Activated CD4-positive, alpha-beta T cell treated with anti-CD3 and anti-CD28 coated beads, Interleukin-2, Interleukin-4, amounts not matched to agents 100 ng/mL and 50 ng/mL, durations not matched to agents 16 hours and 8 hours (primary cell): ENCODE data around the gene FABP1.

Source experiments
- DNase-seq: peaks from one replicate; pipeline ENCODE4 v3.0.0-alpha.2; 2020; ENCODE audit warnings: low spot score

The FABP1 gene

DNA sequence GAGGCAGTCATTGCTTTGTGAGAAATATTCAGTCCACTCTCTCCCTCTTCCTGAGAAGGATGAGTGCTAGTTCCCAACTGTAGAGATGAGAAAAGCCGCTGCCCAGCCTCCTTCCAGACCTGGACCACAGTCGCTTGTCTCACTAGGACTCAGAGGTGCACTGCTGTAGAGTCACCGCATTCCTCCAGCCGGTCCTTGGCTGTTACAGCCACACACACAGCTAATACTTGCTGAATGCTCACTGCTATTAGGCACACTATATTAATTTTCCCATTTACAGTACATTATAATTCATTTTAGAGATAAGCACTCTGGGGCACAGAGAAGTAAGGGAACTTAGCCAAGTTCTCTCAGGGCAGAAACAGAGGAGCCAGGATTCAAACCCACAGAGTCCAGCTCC, 10.0 kb upstream of the FABP1 start:
- DNase-seq = no peak

- no peak for DNase-seq
These were observed 9.0 kb upstream of the FABP1 start for GRCh38 chr2:88136817-88137216.

GRCh38 chr2:88133875-88134274, 6.0 kb upstream of the FABP1 start:
- no peak for DNase-seq

- no peak for DNase-seq
These were observed 4.1 kb upstream of the FABP1 start for GRCh38 chr2:88131999-88132368.

DNA sequence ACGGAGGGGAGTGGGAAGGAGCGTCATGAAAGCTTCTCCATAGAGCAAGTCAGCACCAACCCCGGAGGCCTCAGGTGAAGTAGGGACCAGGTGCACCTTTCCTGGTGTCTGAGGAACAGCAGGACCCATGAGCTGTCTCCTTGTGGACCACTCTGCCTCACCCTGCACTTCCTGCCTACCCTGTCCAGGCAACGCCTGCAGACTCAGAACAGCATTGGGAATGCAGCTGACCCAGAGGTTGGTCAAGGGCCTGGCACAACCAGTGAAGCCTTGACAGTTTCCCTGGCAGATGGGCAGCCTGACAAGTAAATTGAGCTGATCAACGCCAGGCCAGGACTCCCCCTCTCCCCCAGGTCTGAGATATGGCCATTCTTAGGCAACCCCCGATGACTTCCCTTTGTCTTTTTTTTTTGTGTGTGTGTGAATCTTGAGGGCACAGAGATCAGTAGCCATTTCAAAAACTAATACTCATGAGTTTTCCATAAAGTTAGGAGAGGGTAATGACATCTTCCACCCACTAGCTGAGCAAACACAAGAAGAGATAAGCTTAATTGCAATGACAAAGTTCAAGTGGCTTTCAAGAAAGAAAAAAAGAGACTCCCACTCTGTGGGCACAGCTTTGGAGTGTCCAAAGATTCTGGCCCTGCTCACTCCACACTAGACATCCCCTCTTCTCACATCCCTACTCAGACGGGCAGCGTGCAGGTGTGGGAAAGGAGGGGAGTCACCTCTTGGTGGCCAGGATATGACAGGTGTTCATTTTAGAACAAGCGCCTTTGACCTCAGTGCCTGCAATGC, 3.5 kb upstream of the FABP1 start:
- no peak for DNase-seq

- no peak for DNase-seq
These were observed 1.6 kb upstream of the FABP1 start for GRCh38 chr2:88129313-88129959.

DNA sequence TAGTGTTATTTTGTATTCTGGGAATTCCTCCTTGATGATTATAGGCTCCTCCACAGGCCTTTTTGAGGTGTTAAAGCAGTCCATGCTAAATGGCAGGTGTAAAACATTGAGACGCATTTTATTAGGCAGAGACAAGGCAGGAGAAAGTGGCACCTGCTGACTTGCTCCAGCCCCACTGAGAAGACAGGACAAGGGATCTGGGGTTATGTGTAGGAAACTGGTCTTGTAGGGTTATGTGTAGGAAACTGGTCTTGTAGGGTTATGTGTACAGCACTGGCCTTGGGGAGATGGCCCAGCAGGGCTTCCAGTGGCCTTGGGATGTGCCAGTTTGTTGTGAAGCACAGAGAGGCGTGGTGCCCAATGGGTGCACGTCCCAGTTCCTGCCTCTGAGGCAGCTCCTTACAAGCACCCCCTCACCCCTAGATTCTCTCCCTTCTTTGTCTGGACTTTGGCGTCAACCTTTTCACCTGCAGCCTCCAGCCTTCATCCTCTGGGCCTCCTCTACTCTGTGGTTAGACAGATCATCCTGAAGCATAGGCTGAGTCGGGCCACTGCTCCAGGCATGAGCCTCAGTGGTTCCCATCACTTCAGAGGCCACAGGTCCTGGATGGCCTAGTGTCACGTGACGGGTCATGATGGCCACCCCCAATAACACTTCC, 921 bp upstream of the FABP1 start:
- no peak for DNase-seq

- no peak for DNase-seq
These were observed 299 bp downstream of the FABP1 start for GRCh38 chr2:88127638-88127887.

DNA sequence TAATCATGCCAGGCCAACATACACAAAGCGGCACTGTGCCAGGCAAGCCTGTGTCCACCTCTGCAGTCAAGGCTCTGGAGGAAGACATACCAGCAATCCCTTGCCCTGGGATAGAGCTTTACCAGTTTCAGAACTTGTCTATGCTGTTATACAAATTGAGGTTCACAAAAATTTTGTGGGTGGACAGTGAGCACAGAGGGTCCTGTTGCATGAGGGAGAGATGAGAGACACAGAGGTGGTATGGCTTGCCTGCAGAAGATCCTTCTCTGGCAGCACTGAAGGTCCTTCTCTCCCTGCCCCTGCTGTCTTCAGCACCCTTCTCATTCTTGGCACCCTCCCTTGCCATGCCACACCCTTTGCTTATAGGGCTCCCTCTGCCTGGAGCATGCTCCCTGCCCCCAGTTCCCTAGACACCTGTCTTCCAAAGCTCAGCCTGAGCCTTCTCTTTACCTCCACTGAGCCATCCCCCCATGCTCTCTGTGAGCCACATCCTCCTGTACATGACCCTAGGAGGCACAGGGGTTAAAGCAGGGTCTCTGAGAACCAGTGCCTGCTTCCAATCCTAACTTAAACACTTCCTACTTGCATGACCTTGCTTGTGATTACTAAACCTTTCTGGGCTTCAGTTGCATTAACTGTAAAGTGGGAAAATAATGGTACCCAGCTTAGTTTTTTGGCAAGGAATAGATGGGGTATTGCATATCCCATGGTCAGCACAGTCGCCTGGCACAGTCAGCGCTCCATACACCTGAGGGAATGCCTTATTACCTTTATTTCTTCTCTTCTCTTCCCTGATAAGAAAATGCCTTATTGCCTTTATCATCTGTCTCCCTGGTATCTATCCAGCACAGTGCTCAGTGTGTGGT, 857 bp downstream of the FABP1 start:
- no peak for DNase-seq

- no peak for DNase-seq
These were observed 1.7 kb downstream of the FABP1 start for GRCh38 chr2:88125924-88126771.

DNA sequence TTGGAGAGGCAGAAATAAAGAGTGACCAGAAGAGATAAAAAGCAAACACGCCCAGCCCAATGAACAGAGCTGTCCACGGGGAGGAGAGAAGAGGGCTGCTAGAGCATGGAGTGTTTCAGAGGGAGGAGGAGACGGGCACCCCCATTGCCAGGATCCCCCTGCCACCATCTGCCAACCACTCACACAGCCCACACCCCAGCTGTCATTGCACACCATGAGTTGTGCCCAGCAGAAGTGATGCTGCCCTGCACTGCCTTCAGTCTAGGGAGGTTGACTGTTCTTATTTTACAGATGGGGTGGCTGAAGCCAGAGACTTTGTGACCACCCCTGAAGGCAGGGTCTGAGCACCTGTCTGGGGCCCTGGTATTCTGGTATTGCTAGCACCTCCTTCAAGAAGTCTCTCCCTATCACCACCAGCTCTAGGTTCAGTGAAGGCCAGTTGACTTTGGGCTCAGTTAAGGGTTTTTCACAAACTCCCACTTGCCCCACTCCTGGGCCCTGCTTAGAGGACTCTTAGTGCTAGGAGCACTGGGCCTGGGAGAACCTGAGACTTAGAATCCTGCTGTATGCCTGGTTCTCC, 2.4 kb downstream of the FABP1 start:
- DNase-seq = no peak

DNA sequence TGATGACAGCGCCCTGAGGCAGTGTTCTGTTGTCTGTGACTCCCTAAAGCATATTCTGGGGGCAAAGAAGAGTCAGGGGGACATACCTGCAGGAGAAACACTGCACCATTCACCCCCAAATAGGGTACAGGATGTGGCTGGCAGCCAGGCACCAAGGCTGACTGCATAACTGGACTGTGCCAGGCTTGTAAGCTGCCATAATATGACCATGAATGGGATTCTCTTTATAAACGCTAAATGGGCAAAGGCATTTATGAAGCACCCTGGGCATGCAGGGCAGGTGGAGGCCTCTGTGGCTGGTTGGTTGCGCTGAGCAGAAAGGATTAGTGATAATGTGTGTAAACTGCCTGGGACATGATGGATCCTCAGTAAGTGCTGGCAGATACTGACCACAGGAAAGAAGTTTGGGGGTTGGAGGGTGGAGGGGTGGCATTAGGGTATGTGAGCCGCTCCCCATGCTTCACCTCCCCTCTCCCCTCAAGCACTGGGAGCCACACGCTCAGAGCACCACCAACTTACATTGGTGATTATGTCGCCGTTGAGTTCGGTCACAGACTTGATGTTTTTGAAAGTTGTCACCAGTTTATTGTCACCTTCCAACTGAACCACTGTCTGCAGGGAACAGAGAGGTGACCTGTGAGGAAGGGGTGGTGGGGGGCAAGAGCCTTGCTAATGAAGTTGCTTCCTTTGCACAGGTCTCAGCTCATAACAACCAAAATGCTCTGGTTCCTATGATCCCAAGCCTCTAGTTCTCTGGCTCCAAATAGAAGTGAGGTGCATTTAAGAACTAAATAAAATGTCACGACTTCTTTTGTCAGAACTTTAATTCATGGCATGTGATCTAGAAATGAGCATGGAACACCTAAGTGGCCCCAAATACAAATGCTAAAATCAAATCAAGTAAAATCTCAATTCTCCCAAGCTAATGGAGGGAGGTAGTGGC, 3.6 kb downstream of the FABP1 start:
- DNase-seq = no peak

DNA sequence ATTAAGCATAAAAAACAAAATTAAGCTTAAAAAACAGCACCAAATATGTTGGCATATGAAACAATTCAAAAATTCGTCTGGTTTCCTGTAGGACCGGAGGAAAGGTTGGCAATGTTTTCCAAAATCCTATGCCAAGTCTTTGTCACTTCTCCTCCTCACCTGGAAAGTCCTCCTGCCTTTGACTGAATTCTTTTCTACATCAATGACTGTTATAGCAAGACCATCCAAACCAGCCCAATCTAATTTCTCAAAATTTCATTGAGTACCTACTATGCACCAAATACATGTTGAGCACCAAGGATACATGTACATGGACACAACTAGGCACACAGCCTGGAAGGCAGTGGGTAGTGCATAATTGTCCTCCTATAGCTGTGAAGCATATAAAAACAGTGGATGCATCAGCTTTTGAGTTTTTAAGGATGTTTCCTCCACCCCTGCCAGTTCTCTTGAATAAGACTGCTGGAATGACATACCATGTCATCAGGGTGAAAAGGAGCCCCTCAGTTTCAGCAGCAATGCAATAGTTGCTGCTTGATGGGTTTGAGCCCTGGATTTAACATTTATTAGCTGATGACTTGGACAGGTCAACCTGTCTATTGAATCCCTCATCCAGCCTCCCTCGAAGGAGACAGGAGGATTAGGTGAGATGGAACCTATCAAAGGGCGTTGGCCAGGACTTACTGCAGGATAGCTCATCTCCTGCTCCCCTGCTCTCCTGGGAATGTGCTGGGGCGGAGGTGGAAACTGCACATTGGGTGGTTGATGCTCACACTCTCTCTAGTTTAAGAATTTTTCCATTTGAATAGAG, 4.5 kb downstream of the FABP1 start:
- DNase-seq = no peak

DNA sequence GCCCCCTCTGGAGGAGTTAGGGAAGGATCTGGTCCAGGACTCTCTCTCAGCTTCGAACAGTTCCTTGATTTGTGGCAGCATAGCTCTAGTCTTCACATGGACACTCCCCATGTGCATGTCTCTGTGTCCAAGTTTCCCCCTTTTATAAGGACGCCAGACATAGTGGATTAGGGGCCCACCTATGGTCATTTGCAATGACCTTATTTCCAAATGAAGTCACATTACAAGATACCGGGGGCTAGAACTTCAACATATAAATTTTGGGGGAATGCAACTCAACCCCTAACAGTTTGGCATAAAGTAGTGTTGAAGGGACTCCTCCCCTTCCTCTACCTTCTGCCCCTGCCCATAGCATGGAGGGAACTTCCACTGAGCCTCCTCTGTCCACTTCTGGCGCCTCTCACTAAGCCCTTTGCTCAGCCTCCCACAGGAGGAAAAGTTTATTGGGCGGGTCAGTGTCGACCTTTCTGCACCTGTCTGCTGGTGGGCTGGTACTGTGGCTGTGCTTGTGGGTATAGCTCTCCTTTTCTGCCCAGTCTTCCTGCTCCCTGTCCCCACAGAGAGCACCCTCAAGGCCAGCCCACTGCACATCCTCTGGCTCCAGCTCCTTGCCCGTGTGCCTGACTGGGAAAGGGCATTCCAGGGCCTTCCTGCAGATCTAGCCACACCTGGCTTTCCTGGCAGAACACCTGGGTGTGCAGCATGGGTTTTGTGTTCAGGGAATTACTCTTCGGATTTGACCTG, 5.5 kb downstream of the FABP1 start:
- DNase-seq = no peak

DNA sequence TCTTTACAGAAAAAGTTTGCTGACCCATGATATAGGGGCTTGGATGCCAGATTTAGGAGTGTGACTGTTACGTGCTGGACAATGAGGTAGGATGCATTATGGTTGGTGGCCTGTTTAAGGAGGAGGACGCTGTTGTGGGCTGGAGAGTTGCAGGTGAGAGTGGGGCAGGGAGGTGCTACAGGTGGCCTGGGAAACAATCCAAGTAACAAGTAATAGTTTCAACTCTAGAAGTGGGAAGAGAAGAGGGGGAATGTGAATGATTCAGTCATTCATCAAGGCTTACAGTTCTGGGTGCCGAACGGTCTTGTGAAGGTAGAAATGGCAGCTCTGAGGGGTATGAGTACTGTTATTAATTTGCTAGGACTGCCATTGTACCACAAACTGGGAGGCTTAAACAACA, 6.2 kb downstream of the FABP1 start:
- no peak for DNase-seq

GRCh38 chr2:88117973-88118372, 9.9 kb downstream of the FABP1 start:
- DNase-seq = no peak

DNA sequence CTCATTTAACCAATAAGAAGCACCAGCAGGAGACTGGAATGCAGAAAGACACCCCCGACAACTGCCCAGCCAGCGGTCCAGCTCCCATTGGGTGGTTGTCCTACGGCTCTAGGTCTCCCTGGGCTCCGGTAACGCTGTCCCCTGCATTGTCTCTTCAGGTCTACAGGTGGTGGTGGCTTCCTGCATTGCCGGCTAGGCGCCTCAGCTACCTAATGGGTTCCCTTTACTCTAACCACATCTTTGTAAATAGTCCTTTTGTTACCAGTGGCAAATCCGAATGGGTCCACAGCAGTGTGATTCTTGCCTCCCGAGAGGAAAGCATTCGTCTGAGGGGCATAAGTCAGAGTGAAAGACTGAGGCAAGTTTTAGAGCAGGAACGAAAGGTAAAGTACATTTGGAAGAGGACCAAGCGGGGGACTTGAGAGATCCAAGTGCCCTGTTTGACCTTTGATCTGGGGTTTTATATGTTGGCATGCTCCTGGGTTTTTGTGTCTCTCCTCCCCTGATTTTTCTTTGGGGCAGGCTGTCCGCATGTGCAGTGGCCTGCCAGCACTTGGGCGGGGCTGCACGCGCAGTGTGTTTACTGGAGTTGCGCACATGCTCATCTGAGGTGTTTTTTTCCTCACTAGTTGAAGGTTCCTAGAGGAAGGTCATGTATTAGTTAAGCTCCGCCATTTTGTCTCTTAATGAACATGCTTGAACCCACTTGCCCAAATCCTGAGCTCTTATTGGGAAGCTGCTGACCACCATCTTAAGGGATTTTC, 11.0 kb downstream of the FABP1 start:
- no peak for DNase-seq
